Endothelial cell (in vitro differentiated cells): ENCODE results near the gene LRRC73. TPM values are rescaled to one million over a fixed set of nuclear protein-coding genes. Genes with fewer than 3 reads are reported as not detected.
A peak's percentile ranks its signal among the peaks of the same experiment; 100 is the strongest.

Experiments used
- DNase-seq: peaks from one replicate; pipeline ENCODE4 v3.0.0; 2021; ENCODE audit warnings: low spot score
- H3K27ac Mint-ChIP-seq: one replicate; pipeline ENCODE4 v1.8.0; 2021; ENCODE audit warnings: mixed read lengths, inconsistent platforms; ENCODE audit not compliant: unreplicated experiment
- H3K27me3 Mint-ChIP-seq: one replicate; pipeline ENCODE4 v1.8.0; 2021; ENCODE audit warnings: mild to moderate bottlenecking, moderate library complexity, mixed read lengths, inconsistent platforms; ENCODE audit not compliant: unreplicated experiment
- H3K36me3 Mint-ChIP-seq: one replicate; pipeline ENCODE4 v1.8.0; 2021; ENCODE audit warnings: mild to moderate bottlenecking, low read depth, mixed read lengths, inconsistent platforms; ENCODE audit not compliant: unreplicated experiment
- H3K4me1 Mint-ChIP-seq: one replicate; pipeline ENCODE4 v1.8.0; 2021; ENCODE audit warnings: mild to moderate bottlenecking, mixed read lengths, inconsistent platforms; ENCODE audit not compliant: unreplicated experiment
- H3K4me3 Mint-ChIP-seq: one replicate; pipeline ENCODE4 v1.8.0; 2021; ENCODE audit warnings: mild to moderate bottlenecking, mixed read lengths, inconsistent platforms; ENCODE audit not compliant: unreplicated experiment
- H3K9me3 Mint-ChIP-seq: one replicate; pipeline ENCODE4 v1.8.0; 2021; ENCODE audit warnings: mixed read lengths, inconsistent platforms; ENCODE audit not compliant: unreplicated experiment
- total RNA-seq: library from RNA; stranded (reverse); fragmentation: NEBNext Ultra II Directional; extraction: Animal tissue kit (Norgen Biotek cat#: 25700); gene quantifications from one replicate; pipeline ENCODE4 v1.2.1, GENCODE V29; 2021; ENCODE audit not compliant: unreplicated experiment
- TF ChIP-seq, protein P1 (sequence below): fragments of 200-600 bp; sonication (generic); IDR thresholded peaks from one replicate; pipeline ENCODE4 v1.5.0; 2021; ENCODE audit warnings: antibody characterized with exemption; ENCODE audit not compliant: unreplicated experiment

LRRC73 gene
- total RNA-seq, 1 donor from 2014 or later = 0.28 TPM

DNA sequence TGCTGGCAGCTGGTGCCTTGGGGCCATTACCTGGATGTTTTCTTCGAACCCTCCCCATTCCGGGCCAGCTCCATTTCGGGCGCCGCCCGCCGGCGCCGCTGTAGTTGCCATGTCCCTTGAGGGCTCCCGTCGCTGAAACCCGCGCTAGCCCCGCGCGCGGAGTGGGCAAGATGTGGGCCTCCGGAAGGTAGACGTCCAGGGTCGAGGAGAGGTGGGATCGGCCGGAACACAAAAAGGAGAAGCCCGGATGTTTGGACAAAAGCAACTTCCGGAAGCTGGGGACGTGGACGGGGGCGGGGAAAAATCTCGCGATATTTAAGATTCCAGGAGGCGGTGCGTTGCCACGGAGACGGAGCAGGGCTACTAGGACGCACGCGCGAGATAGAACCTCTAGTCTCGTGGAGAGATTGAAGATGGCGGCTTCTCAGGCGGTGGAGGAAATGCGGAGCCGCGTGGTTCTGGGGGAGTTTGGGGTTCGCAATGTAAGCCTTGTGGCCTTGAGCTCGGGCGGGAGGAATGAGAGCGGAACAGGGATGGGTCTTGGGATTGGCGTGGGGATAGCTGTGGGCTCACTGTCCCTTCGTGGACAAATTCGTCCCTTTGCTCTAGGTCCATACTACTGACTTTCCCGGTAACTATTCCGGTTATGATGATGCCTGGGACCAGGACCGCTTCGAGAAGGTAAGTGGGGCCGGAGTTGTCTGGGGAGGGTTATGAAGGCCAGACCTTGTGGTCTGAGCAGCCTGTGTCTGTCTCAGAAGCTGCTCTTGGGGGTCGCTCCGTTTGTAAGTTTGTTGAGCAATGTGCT is 6.8 kb upstream of the LRRC73 start, which contains the start of the genes POLR1C and YIPF3:
Gene POLR1C (plus strand): TSS at position 393 of the 808 bp plus-strand sequence. CDS start 21 bp downstream, at position 414.
Gene YIPF3 (minus strand): TSS at position 230 of the 808 bp plus-strand sequence. CDS start 119 bp downstream, at position 111.
- Mint-ChIP-seq H3K36me3 (peaks cover 37% of the 10 kb centered on the region), H3K9me3 (no peaks in the 10 kb centered on the region), H3K4me3 (no peak within 1 kb of the TSS), H3K27ac (no peak within 1 kb of the TSS), H3K4me1 (peaks cover 22% of the 10 kb centered on the region), H3K27me3 (peaks cover 10% of the 10 kb centered on the region)
- DNase-seq = peak; percentile 93
- TF ChIP-seq, protein P1, sequence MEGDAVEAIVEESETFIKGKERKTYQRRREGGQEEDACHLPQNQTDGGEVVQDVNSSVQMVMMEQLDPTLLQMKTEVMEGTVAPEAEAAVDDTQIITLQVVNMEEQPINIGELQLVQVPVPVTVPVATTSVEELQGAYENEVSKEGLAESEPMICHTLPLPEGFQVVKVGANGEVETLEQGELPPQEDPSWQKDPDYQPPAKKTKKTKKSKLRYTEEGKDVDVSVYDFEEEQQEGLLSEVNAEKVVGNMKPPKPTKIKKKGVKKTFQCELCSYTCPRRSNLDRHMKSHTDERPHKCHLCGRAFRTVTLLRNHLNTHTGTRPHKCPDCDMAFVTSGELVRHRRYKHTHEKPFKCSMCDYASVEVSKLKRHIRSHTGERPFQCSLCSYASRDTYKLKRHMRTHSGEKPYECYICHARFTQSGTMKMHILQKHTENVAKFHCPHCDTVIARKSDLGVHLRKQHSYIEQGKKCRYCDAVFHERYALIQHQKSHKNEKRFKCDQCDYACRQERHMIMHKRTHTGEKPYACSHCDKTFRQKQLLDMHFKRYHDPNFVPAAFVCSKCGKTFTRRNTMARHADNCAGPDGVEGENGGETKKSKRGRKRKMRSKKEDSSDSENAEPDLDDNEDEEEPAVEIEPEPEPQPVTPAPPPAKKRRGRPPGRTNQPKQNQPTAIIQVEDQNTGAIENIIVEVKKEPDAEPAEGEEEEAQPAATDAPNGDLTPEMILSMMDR = no peak

DNA sequence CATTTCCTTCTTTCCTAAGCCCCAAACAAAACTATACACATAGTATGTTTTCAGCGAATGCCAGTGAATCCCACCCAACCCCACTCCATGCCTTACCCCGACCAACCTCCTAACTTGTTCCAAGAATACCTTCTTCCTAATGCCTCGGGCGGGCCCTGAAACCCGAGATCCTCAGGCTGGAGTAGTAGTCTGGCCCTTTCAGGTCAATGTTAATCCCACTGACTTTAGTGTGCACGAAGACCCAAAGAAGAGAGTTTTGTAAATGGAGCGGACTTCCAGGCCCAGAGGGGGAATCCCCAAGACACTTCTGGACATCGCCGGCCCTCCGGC is 6.2 kb upstream of the LRRC73 start:
- Mint-ChIP-seq H3K9me3 (no peaks in the 10 kb centered on the region), H3K36me3 (peaks cover 43% of the 10 kb centered on the region), H3K4me1 (peaks cover 26% of the 10 kb centered on the region), H3K27me3 (peaks cover 10% of the 10 kb centered on the region), H3K27ac (no peak overlapping the region), H3K4me3 (no peak overlapping the region)
- TF ChIP-seq, protein P1 = no peak
- no peak for DNase-seq

DNA sequence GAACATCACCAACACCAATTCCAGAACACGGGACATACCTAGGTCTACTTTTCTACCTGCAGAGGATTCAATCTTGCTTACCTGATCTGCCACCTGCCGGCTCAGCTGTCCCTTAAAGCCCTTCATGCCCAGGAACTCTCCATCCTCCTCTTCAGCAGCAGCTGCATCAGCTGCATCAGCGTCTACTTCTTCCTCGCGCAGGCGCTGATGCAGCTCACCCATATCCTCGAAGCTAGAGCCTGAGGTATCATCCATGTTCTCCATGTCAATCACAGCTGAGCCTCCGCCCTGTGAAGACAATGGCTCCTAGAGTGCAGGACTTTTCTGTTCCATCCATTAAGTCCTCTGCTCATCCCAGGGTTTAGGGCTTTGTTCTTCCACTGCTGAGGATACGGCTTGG is 5.7 kb upstream of the LRRC73 start:
- Mint-ChIP-seq H3K27me3 (peaks cover 8% of the 10 kb centered on the region), H3K4me3 (no peak overlapping the region), H3K9me3 (no peaks in the 10 kb centered on the region), H3K4me1 (peaks cover 26% of the 10 kb centered on the region), H3K36me3 (peaks cover 43% of the 10 kb centered on the region), H3K27ac (no peak overlapping the region)
- no peak for DNase-seq
- TF ChIP-seq, protein P1 = no peak

- Mint-ChIP-seq H3K27ac (no peak overlapping the region), H3K9me3 (no peaks in the 10 kb centered on the region), H3K4me3 (peak overlapping the region; percentile 67), H3K4me1 (peaks cover 29% of the 10 kb centered on the region), H3K27me3 (peaks cover 22% of the 10 kb centered on the region), H3K36me3 (peaks cover 47% of the 10 kb centered on the region)
- TF ChIP-seq, protein P1 = no peak
- no peak for DNase-seq
Measured at GRCh38 chr6:43511824-43512415, 1.8 kb upstream of the LRRC73 start.

DNA sequence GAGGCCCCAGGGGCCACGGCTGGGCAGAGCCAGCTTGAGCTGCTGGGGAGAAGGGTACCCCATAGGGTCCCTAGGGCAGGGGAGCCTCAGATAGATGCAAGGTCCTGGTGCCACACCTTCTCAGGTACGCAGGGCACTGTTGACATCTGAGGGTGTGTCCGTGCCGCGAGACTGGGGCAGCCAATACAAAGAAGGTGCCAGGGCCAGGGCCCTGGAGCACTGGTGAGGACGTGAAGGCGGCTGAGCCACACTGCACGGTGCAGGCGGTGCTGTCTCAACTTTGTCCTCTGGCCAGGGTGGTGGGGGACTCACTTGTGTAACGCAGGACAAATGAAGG is 649 bp upstream of the LRRC73 start:
- Mint-ChIP-seq H3K27me3 (peaks cover 21% of the 10 kb centered on the region), H3K4me1 (peaks cover 22% of the 10 kb centered on the region), H3K27ac (no peak overlapping the region), H3K9me3 (no peaks in the 10 kb centered on the region), H3K4me3 (no peak overlapping the region), H3K36me3 (peaks cover 44% of the 10 kb centered on the region)
- TF ChIP-seq, protein P1 = no peak
- DNase-seq = no peak
